GM12873 (cell line): Measurements from ENCODE around the gene CALHM5.

ENCODE experiments used
- CTCF ChIP-seq: IDR thresholded peaks from 2 replicates; pipeline ENCODE4 v1.5.1; 2012; ENCODE audit warnings: low read depth, mild to moderate bottlenecking, moderate library complexity, low read length, control low read depth; ENCODE audit not compliant: insufficient read depth; ENCODE audit errors: missing control alignments

CALHM5 gene

GRCh38 chr6:116533233-116533957 lies 22.0 kb downstream of the CALHM5 start:
- no peak for TF ChIP-seq CTCF

GRCh38 chr6:116535109-116535508 lies 23.7 kb downstream of the CALHM5 start:
- no peak for TF ChIP-seq CTCF

- peak; percentile 63 for TF ChIP-seq CTCF
Measured at GRCh38 chr6:116536216-116536621, 24.8 kb downstream of the CALHM5 start.

GRCh38 chr6:116542426-116542825 lies 31.0 kb downstream of the CALHM5 start:
- TF ChIP-seq CTCF, result no peak

GRCh38 chr6:116543149-116543548 lies 31.7 kb downstream of the CALHM5 start:
- TF ChIP-seq CTCF, result no peak

GRCh38 chr6:116545651-116546050 lies 34.2 kb downstream of the CALHM5 start, which contains the start of gene TRAPPC3L:
Gene TRAPPC3L (minus strand): TSS chr6:116545684. CDS start chr6:116545514, 170 bp downstream.
- TF ChIP-seq CTCF, result no peak

GRCh38 chr6:116547358-116547757 lies 35.9 kb downstream of the CALHM5 start:
- no peak for TF ChIP-seq CTCF

- no peak for TF ChIP-seq CTCF
Measured at GRCh38 chr6:116550796-116551195, 39.4 kb downstream of the CALHM5 start.
